SK-N-SH treated with all-trans-retinoic acid at 6 μM for 48 hours (cell line): ENCODE measurements around the gene S100A6.
A peak's percentile ranks its signal among the peaks of the same experiment; 100 is the strongest.

ENCODE experiments used
- ATAC-seq: fragments of 200-7000 bp; cut with Tn5 transposase; 3 replicates; pipeline ENCODE4 v1.9.1; 2020; ENCODE audit warnings: mild to moderate bottlenecking, moderate library complexity
- ARNTL ChIP-seq: fragments of 450-650 bp; formaldehyde crosslinking; IDR thresholded peaks from 2 replicates; pipeline ENCODE4 v1.5.0; 2020; ENCODE audit warnings: low read depth, mild to moderate bottlenecking, moderate library complexity, borderline replicate concordance
- BACH2 ChIP-seq: fragments of 250-450 bp; sonication (Bioruptor Pico); IDR thresholded peaks from 2 replicates; pipeline ENCODE4 v1.9.0; 2021; ENCODE audit warnings: mild to moderate bottlenecking, borderline replicate concordance
- CSDC2 ChIP-seq: fragments of 250-450 bp; sonication (Bioruptor Pico); IDR thresholded peaks from 2 replicates; pipeline ENCODE4 v1.5.0; 2020; ENCODE audit warnings: mild to moderate bottlenecking, moderate library complexity
- ESRRG ChIP-seq: fragments of 250-450 bp; sonication (Bioruptor Pico); IDR thresholded peaks from 2 replicates; pipeline ENCODE4 v1.6.1; 2021; ENCODE audit warnings: mild to moderate bottlenecking
- GLIS3 ChIP-seq: fragments of 250-450 bp; sonication (Bioruptor Pico); IDR thresholded peaks from 2 replicates; pipeline ENCODE4 v1.5.0; 2020; ENCODE audit warnings: mild to moderate bottlenecking, moderate library complexity
- ISL1 ChIP-seq: fragments of 250-450 bp; sonication (Bioruptor Pico); IDR thresholded peaks from 2 replicates; pipeline ENCODE4 v2.1.2; 2022; ENCODE audit warnings: mild to moderate bottlenecking, moderate library complexity
- OSR1 ChIP-seq: fragments of 250-450 bp; sonication (Bioruptor Pico); IDR thresholded peaks from 2 replicates; pipeline ENCODE4 v1.8.0; 2022; ENCODE audit warnings: moderate library complexity, mild to moderate bottlenecking, inconsistent platforms
- PPARA ChIP-seq: fragments of 250-450 bp; sonication (Bioruptor Pico); IDR thresholded peaks from 2 replicates; pipeline ENCODE4 v1.5.0; 2020; ENCODE audit warnings: mild to moderate bottlenecking, borderline replicate concordance
- RARB ChIP-seq: fragments of 250-450 bp; sonication (Bioruptor Pico); IDR thresholded peaks from 2 replicates; pipeline ENCODE4 v1.8.0; 2021; ENCODE audit warnings: mild to moderate bottlenecking, moderate library complexity
- SNAI2 ChIP-seq: fragments of 250-450 bp; sonication (Bioruptor Pico); IDR thresholded peaks from 2 replicates; pipeline ENCODE4 v1.5.0; 2020; ENCODE audit warnings: mild to moderate bottlenecking, moderate library complexity
- ZC3H10 ChIP-seq: fragments of 250-450 bp; sonication (Bioruptor Pico); IDR thresholded peaks from 2 replicates; pipeline ENCODE4 v1.5.1; 2021; ENCODE audit warnings: mild to moderate bottlenecking, moderate library complexity
- ZFP3 ChIP-seq: fragments of 250-450 bp; sonication (Bioruptor Pico); IDR thresholded peaks from 2 replicates; pipeline ENCODE4 v1.5.0; 2020; ENCODE audit warnings: mild to moderate bottlenecking, moderate library complexity
- ZFP30 ChIP-seq: fragments of 450-650 bp; formaldehyde crosslinking; IDR thresholded peaks from 2 replicates; pipeline ENCODE4 v1.5.0; 2022; ENCODE audit warnings: mild to moderate bottlenecking, moderate library complexity
- ZNF565 ChIP-seq: fragments of 450-650 bp; formaldehyde crosslinking; conservative IDR thresholded peaks from 2 replicates; pipeline ENCODE4 v1.5.0; 2020; ENCODE audit warnings: low read depth, mild to moderate bottlenecking, moderate library complexity
- ZNF70 ChIP-seq: fragments of 450-650 bp; formaldehyde crosslinking; IDR thresholded peaks from 2 replicates; pipeline ENCODE4 v1.5.0; 2020; ENCODE audit warnings: mild to moderate bottlenecking, moderate library complexity
- ZNF8 ChIP-seq: fragments of 450-650 bp; formaldehyde crosslinking; IDR thresholded peaks from 2 replicates; pipeline ENCODE4 v1.5.0; 2020; ENCODE audit warnings: mild to moderate bottlenecking, moderate library complexity
- TF ChIP-seq, protein P1 (sequence below): fragments of 250-450 bp; sonication (Bioruptor Pico); IDR thresholded peaks from 2 replicates; pipeline ENCODE4 v1.5.0; 2020; ENCODE audit warnings: mild to moderate bottlenecking, moderate library complexity
- TF ChIP-seq, protein P2 (sequence below): fragments of 250-450 bp; sonication (Bioruptor Pico); IDR thresholded peaks from 2 replicates; pipeline ENCODE4 v1.8.0; 2021; ENCODE audit warnings: low read depth, mild to moderate bottlenecking, moderate library complexity, borderline replicate concordance
- TF ChIP-seq, protein P3 (sequence below): fragments of 250-450 bp; sonication (Bioruptor Pico); IDR thresholded peaks from 2 replicates; pipeline ENCODE4 v1.8.0; 2020; ENCODE audit warnings: mild to moderate bottlenecking, moderate library complexity, borderline replicate concordance
- TF ChIP-seq, protein P4 (sequence below): fragments of 250-450 bp; sonication (Bioruptor Pico); IDR thresholded peaks from 2 replicates; pipeline ENCODE4 v1.5.1; 2021; ENCODE audit warnings: mild to moderate bottlenecking, moderate library complexity

The S100A6 gene

DNA sequence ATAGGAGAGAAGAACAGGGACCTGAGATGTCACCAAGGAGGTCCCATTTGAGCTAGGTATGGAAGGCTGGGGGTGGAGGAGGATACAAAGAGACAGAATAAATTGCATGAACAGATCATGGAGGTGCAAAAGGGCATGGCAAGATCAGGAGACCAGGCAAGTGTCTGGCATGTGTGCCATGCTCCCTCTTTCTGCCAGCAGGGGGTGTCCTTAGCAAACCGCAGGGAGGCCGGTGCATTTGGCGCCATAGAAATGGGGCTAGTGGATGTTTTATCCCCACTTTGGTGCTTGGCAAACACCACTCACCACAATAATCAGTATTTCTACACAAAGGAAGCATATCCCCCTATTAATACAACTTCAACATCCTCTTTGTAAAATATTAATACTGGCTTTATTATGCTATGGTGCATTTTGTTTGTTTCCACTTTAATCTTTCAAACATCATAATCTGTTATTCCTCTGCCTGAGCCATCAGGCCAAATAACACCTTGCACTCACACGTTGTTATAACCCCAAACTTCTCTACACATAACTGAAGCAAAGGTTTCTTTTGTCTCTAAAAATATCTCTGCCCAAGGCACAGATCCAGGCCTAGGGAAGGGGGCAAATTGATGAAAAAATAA is 25.9 kb downstream of the S100A6 start:
- TF ChIP-seq ZFP3 (CRISPR knock-in tag) (no peak), OSR1 (CRISPR knock-in tag) (0 out of 2 replicates have a peak, but pooled peaks have one; percentile 29), ZNF70 (CRISPR knock-in tag) (no peak), SNAI2 (CRISPR knock-in tag) (no peak)
- ATAC-seq: peak; percentile 49

DNA sequence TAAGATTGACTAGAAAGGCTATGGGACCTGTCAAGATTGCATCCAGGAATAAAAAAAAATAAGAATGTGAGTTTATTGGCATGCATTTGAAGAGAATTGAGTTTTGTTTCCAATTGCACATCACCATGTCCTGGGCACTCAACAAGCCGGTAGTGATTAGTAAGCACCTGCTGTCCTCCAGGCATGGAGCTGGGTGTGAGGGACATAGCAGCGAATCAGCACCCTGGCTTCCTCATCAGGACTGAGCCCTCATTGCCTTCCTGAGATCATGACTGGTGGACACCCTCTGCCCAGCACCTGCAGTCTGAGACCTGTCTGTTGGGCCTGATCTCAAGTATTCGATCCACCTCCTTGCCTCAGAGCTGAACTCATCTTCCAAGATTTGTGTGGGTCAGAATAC is 26.8 kb downstream of the S100A6 start:
- TF ChIP-seq ZNF565 (CRISPR knock-in tag) (no peak), BACH2 (no peak), ZNF8 (CRISPR knock-in tag) (no peak), ZC3H10 (CRISPR knock-in tag) (no peak), ZNF70 (CRISPR knock-in tag) (no peak), ISL1 (no peak), ZFP30 (CRISPR knock-in tag) (no peak), CSDC2 (CRISPR knock-in tag) (no peak), ESRRG (no peak), ZFP3 (CRISPR knock-in tag) (no peak), PPARA (CRISPR knock-in tag) (no peak), RARB (CRISPR knock-in tag) (no peak), SNAI2 (CRISPR knock-in tag) (no peak), GLIS3 (CRISPR knock-in tag) (no peak)
- TF ChIP-seq, protein P1, sequence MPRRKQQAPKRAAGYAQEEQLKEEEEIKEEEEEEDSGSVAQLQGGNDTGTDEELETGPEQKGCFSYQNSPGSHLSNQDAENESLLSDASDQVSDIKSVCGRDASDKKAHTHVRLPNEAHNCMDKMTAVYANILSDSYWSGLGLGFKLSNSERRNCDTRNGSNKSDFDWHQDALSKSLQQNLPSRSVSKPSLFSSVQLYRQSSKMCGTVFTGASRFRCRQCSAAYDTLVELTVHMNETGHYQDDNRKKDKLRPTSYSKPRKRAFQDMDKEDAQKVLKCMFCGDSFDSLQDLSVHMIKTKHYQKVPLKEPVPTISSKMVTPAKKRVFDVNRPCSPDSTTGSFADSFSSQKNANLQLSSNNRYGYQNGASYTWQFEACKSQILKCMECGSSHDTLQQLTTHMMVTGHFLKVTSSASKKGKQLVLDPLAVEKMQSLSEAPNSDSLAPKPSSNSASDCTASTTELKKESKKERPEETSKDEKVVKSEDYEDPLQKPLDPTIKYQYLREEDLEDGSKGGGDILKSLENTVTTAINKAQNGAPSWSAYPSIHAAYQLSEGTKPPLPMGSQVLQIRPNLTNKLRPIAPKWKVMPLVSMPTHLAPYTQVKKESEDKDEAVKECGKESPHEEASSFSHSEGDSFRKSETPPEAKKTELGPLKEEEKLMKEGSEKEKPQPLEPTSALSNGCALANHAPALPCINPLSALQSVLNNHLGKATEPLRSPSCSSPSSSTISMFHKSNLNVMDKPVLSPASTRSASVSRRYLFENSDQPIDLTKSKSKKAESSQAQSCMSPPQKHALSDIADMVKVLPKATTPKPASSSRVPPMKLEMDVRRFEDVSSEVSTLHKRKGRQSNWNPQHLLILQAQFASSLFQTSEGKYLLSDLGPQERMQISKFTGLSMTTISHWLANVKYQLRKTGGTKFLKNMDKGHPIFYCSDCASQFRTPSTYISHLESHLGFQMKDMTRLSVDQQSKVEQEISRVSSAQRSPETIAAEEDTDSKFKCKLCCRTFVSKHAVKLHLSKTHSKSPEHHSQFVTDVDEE: no peak
- TF ChIP-seq, protein P2, sequence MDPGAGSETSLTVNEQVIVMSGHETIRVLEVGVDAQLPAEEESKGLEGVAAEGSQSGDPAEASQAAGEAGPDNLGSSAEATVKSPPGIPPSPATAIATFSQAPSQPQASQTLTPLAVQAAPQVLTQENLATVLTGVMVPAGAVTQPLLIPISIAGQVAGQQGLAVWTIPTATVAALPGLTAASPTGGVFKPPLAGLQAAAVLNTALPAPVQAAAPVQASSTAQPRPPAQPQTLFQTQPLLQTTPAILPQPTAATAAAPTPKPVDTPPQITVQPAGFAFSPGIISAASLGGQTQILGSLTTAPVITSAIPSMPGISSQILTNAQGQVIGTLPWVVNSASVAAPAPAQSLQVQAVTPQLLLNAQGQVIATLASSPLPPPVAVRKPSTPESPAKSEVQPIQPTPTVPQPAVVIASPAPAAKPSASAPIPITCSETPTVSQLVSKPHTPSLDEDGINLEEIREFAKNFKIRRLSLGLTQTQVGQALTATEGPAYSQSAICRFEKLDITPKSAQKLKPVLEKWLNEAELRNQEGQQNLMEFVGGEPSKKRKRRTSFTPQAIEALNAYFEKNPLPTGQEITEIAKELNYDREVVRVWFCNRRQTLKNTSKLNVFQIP (CRISPR knock-in tag): no peak
- TF ChIP-seq, protein P3, sequence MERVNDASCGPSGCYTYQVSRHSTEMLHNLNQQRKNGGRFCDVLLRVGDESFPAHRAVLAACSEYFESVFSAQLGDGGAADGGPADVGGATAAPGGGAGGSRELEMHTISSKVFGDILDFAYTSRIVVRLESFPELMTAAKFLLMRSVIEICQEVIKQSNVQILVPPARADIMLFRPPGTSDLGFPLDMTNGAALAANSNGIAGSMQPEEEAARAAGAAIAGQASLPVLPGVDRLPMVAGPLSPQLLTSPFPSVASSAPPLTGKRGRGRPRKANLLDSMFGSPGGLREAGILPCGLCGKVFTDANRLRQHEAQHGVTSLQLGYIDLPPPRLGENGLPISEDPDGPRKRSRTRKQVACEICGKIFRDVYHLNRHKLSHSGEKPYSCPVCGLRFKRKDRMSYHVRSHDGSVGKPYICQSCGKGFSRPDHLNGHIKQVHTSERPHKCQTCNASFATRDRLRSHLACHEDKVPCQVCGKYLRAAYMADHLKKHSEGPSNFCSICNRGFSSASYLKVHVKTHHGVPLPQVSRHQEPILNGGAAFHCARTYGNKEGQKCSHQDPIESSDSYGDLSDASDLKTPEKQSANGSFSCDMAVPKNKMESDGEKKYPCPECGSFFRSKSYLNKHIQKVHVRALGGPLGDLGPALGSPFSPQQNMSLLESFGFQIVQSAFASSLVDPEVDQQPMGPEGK (CRISPR knock-in tag): no peak
- no peak for ATAC-seq

DNA sequence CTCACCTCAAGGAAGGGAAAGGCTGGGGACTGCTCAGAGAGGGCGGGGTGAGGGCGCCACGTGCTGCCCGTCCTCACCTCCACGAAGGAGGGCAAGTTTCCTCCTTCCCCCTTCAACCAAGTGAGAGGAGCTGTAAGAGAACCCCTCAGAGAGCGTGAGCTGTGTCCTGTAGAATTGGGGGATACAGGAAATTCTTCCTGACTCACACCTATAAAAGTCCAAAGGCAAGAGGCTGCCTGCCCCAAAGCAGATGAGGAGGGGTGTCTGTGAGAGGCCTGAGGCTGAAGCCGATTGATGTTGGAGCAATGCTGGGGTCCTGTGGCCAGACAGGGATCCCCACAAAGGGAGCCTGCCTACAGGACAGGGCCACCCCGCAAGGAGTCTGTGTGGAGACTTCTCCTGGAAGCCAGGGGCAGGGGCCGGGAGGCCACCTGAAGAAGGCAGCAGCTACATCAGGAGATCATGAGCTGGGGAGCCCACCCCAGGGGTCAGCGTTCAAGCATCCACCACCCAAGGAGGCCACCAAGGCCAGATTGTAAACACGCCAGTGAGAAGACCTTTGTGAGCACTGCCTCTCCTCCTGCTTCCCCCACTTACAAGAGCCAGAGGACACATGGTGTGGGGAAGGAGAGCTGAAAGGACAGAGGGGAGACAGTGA is 27.7 kb downstream of the S100A6 start:
- TF ChIP-seq ISL1: no peak
- TF ChIP-seq, protein P4, sequence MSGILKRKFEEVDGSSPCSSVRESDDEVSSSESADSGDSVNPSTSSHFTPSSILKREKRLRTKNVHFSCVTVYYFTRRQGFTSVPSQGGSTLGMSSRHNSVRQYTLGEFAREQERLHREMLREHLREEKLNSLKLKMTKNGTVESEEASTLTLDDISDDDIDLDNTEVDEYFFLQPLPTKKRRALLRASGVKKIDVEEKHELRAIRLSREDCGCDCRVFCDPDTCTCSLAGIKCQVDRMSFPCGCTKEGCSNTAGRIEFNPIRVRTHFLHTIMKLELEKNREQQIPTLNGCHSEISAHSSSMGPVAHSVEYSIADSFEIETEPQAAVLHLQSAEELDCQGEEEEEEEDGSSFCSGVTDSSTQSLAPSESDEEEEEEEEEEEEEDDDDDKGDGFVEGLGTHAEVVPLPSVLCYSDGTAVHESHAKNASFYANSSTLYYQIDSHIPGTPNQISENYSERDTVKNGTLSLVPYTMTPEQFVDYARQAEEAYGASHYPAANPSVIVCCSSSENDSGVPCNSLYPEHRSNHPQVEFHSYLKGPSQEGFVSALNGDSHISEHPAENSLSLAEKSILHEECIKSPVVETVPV: no peak
- no peak for TF ChIP-seq BACH2
- no peak for TF ChIP-seq ZNF565 (CRISPR knock-in tag)
- TF ChIP-seq, protein P3 (CRISPR knock-in tag): no peak
- no peak for TF ChIP-seq OSR1 (CRISPR knock-in tag)
- TF ChIP-seq CSDC2 (CRISPR knock-in tag): no peak
- no peak for TF ChIP-seq ZNF8 (CRISPR knock-in tag)
- no peak for TF ChIP-seq GLIS3 (CRISPR knock-in tag)
- TF ChIP-seq ARNTL (CRISPR knock-in tag): no peak
- no peak for TF ChIP-seq RARB (CRISPR knock-in tag)
- TF ChIP-seq, all 23 proteins: peak for 0
- no peak for ATAC-seq
